HepG2 (cell line): ENCODE data around the gene SPG7. TPM values are rescaled to one million over a fixed set of nuclear protein-coding genes. Genes with fewer than 3 reads are reported as not detected.

Experiments
- ARID2 ChIP-seq: sonication (generic); formaldehyde crosslinking; IDR thresholded peaks from 2 replicates; pipeline ENCODE4 v1.8.1; 2022; ENCODE audit warnings: mild to moderate bottlenecking, missing genetic modification reagents, borderline replicate concordance
- CBFB ChIP-seq: sonication (generic); formaldehyde crosslinking; IDR thresholded peaks from 2 replicates; pipeline ENCODE4 v1.4.0; 2020; ENCODE audit warnings: missing genetic modification reagents
- GABPB1 ChIP-seq: IDR thresholded peaks from 2 replicates; pipeline ENCODE4 v1.6.1; 2016; ENCODE audit warnings: mild to moderate bottlenecking, missing genetic modification reagents, moderate library complexity, missing compliant biosample characterization
- GLMP ChIP-seq: sonication (generic); formaldehyde crosslinking; IDR thresholded peaks from 2 replicates; pipeline ENCODE4 v1.9.0; 2021; ENCODE audit warnings: missing genetic modification reagents, mild to moderate bottlenecking, borderline replicate concordance
- GPBP1L1 ChIP-seq: sonication (generic); formaldehyde crosslinking; IDR thresholded peaks from 2 replicates; pipeline ENCODE4 v1.5.0; 2020; ENCODE audit warnings: mild to moderate bottlenecking, missing genetic modification reagents
- KDM1A ChIP-seq: IDR thresholded peaks from 2 replicates; pipeline ENCODE4 v1.6.1; 2016; ENCODE audit warnings: missing compliant biosample characterization
- MIER3 ChIP-seq: IDR thresholded peaks from 2 replicates; pipeline ENCODE4 v1.6.1; 2016; ENCODE audit warnings: missing compliant biosample characterization, borderline replicate concordance
- MLX ChIP-seq: IDR thresholded peaks from 2 replicates; pipeline ENCODE4 v1.6.1; 2016
- MTF2 ChIP-seq: sonication (generic); formaldehyde crosslinking; IDR thresholded peaks from 2 replicates; pipeline ENCODE4 v1.5.0; 2020; ENCODE audit warnings: missing genetic modification reagents, borderline replicate concordance
- NPAS2 ChIP-seq: sonication (generic); formaldehyde crosslinking; IDR thresholded peaks from 2 replicates; pipeline ENCODE4 v1.8.0; 2022; ENCODE audit warnings: mild to moderate bottlenecking, missing genetic modification reagents, borderline replicate concordance
- PAX8 ChIP-seq: sonication (generic); formaldehyde crosslinking; IDR thresholded peaks from 2 replicates; pipeline ENCODE4 v1.8.0; 2022; ENCODE audit warnings: mild to moderate bottlenecking, missing genetic modification reagents, borderline replicate concordance
- RAD51 ChIP-seq: fragments of 450-650 bp; IDR thresholded peaks from 2 replicates; pipeline ENCODE4 v1.6.1; 2016; ENCODE audit warnings: borderline replicate concordance
- SPEN ChIP-seq: sonication (generic); formaldehyde crosslinking; IDR thresholded peaks from 2 replicates; pipeline ENCODE4 v1.5.1; 2020; ENCODE audit warnings: low read depth, mild to moderate bottlenecking, missing genetic modification reagents
- ZBTB25 ChIP-seq: IDR thresholded peaks from 2 replicates; pipeline ENCODE4 v1.6.1; 2018; ENCODE audit warnings: missing genetic modification reagents
- ZEB1 ChIP-seq: IDR thresholded peaks from 2 replicates; pipeline ENCODE4 v1.6.1; 2012; ENCODE audit warnings: mild to moderate bottlenecking, low read depth, inconsistent platforms; ENCODE audit not compliant: insufficient replicate concordance
- ZMYM2 ChIP-seq: sonication (generic); formaldehyde crosslinking; IDR thresholded peaks from 2 replicates; pipeline ENCODE4 v1.8.0; 2022; ENCODE audit warnings: mild to moderate bottlenecking, missing genetic modification reagents
- ZNF20 ChIP-seq: sonication (generic); formaldehyde crosslinking; IDR thresholded peaks from 2 replicates; pipeline ENCODE4 v1.4.0; 2020; ENCODE audit warnings: mild to moderate bottlenecking, moderate library complexity, missing genetic modification reagents
- ZNF337 ChIP-seq: sonication (generic); formaldehyde crosslinking; IDR thresholded peaks from 2 replicates; pipeline ENCODE4 v1.5.1; 2020; ENCODE audit warnings: missing genetic modification reagents, low read depth, mild to moderate bottlenecking, borderline replicate concordance
- ZNF766 ChIP-seq: sonication (generic); formaldehyde crosslinking; IDR thresholded peaks from 2 replicates; pipeline ENCODE4 v1.5.0; 2020; ENCODE audit warnings: missing genetic modification reagents, borderline replicate concordance
- polyA plus RNA-seq, 8 experiments: library from polyadenylated mRNA; depleted of rRNA in 3 of 8; stranded (reverse) in 7 of 8; unstranded in 1 of 8; fragments of >200 nt; fragmentation: Illumina TruSeq in 4 of 8; extraction: Trizol in 4 of 8; gene quantifications; 2 replicates each; pipeline versions ENCODE4 v1.2.1 to v1.2.3, GENCODE V29; 2011 to 2016; ENCODE audit warnings: low read depth in 4 of 8, missing spikeins in 1 of 8, mixed read lengths in 1 of 8; ENCODE audit not compliant: insufficient read depth in 1 of 8
- total RNA-seq, 5 experiments: library from RNA; depleted of rRNA; stranded (reverse); fragments of >200 nt; fragmentation: Illumina TruSeq; extraction: Trizol; gene quantifications; 2 replicates each; pipeline ENCODE4 v1.2.3, GENCODE V29; 2016; ENCODE audit warnings: low read depth in 1 of 5
- TF ChIP-seq, protein P1 (sequence below): sonication (generic); formaldehyde crosslinking; IDR thresholded peaks from 2 replicates; pipeline ENCODE4 v1.4.0; 2020; ENCODE audit warnings: missing genetic modification reagents, borderline replicate concordance
- TF ChIP-seq, protein P2 (sequence below): sonication (generic); formaldehyde crosslinking; IDR thresholded peaks from 2 replicates; pipeline ENCODE4 v1.4.0; 2020; ENCODE audit warnings: missing genetic modification reagents, low read depth, mild to moderate bottlenecking, borderline replicate concordance
- TF ChIP-seq, protein P3 (sequence below): sonication (generic); formaldehyde crosslinking; IDR thresholded peaks from 2 replicates; pipeline ENCODE4 v1.4.0; 2020; ENCODE audit warnings: missing genetic modification reagents

SPG7 gene
- total and polyA plus RNA-seq, 2 of the 13 experiments (the other 11 are each of a cell fraction or from before 2014, with no cell fraction given) = 66.0 to 136 TPM

- TF ChIP-seq, protein P1, sequence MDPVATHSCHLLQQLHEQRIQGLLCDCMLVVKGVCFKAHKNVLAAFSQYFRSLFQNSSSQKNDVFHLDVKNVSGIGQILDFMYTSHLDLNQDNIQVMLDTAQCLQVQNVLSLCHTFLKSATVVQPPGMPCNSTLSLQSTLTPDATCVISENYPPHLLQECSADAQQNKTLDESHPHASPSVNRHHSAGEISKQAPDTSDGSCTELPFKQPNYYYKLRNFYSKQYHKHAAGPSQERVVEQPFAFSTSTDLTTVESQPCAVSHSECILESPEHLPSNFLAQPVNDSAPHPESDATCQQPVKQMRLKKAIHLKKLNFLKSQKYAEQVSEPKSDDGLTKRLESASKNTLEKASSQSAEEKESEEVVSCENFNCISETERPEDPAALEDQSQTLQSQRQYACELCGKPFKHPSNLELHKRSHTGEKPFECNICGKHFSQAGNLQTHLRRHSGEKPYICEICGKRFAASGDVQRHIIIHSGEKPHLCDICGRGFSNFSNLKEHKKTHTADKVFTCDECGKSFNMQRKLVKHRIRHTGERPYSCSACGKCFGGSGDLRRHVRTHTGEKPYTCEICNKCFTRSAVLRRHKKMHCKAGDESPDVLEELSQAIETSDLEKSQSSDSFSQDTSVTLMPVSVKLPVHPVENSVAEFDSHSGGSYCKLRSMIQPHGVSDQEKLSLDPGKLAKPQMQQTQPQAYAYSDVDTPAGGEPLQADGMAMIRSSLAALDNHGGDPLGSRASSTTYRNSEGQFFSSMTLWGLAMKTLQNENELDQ (CRISPR knock-in tag) = no peak
- TF ChIP-seq ZNF337 (CRISPR knock-in tag) (no peak), SPEN (no peak), MLX (CRISPR knock-in tag) (no peak), ARID2 (CRISPR knock-in tag) (peak; percentile 87), MIER3 (no peak), GLMP (CRISPR knock-in tag) (no peak), GPBP1L1 (no peak), ZMYM2 (CRISPR knock-in tag) (no peak), ZNF20 (CRISPR knock-in tag) (no peak), ZNF766 (CRISPR knock-in tag) (no peak), KDM1A (CRISPR knock-in tag) (no peak), RAD51 (no peak), CBFB (no peak), GABPB1 (CRISPR knock-in tag) (no peak), NPAS2 (no peak), ZEB1 (no peak), PAX8 (CRISPR knock-in tag) (peak; percentile 3; the same call in 1 of the 2 replicates), MTF2 (CRISPR knock-in tag) (peak; percentile 34), ZBTB25 (no peak)
- TF ChIP-seq, protein P2, sequence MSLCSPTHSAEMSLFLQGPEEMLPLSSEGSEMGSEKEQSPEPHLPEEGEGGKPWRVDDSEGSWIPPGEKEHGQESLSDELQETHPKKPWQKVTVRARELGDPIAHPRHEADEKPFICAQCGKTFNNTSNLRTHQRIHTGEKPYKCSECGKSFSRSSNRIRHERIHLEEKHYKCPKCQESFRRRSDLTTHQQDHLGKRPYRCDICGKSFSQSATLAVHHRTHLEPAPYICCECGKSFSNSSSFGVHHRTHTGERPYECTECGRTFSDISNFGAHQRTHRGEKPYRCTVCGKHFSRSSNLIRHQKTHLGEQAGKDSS = no peak
- TF ChIP-seq, protein P3, sequence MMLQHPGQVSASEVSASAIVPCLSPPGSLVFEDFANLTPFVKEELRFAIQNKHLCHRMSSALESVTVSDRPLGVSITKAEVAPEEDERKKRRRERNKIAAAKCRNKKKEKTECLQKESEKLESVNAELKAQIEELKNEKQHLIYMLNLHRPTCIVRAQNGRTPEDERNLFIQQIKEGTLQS (CRISPR knock-in tag) = no peak
These were observed 53.1 kb downstream of the SPG7 start (continued) for GRCh38 chr16:89561142-89561883.
